HepG2 (cell line): Measurements from ENCODE around the gene NEAT1. TPM values are rescaled to one million over a fixed set of nuclear protein-coding genes. Genes with fewer than 3 reads are reported as not detected.

Source experiments
- ATAC-seq: fragments of 200-7000 bp; cut with Tn5 transposase; 3 replicates; pipeline ENCODE4 v1.9.1; 2020; ENCODE audit warnings: mild to moderate bottlenecking, moderate library complexity
- BruUV-seq: library from RNA; stranded (reverse); fragments of 400-500 nt; replicated peaks from 2 replicates; lab custom pipeline; 2021; lab: Mats Ljungman, UMichigan
- CTCF ChIA-PET: fragments of 300-600 bp; formaldehyde crosslinking; extraction: SDS; loops from one replicate; lab custom pipeline; 2021; ENCODE audit warnings: low total read pairs, inconsistent platforms, low intra/inter-chr PET ratio; lab: Yijun Ruan, JAX
- POLR2A ChIA-PET: fragments of 350-600 bp; sonication (Branson Sonifier 250); formaldehyde crosslinking; loops from one replicate; lab custom pipeline; 2020; ENCODE audit warnings: antibody characterized with exemption, inconsistent platforms; lab: Yijun Ruan, JAX
- DNase-seq: peaks from one replicate; pipeline ENCODE4 v3.0.0-alpha.2; 2015; ENCODE audit warnings: low spot score
- FAIRE-seq: peaks from 3 replicates; lab custom pipeline; 2011; peaks lifted over from hg19 to GRCh38; lab: Jason Lieb, UNC
- H2AFZ ChIP-seq: one replicate; pipeline ENCODE4 v1.6.1; 2011; ENCODE audit warnings: low read length, inconsistent platforms
- H3K27ac ChIP-seq: fragments of 300-600 bp; 3 replicates; pipeline ENCODE4 v1.8.0; 2011; ENCODE audit warnings: mixed run types, mild to moderate bottlenecking, mixed read lengths, low read length, inconsistent platforms; ENCODE audit not compliant: insufficient read depth; ENCODE audit errors: extremely low read length
- H3K27me3 ChIP-seq, 2 experiments: fragments of 200-600 bp in 1 of 2; 2 replicates in 1 of 2; 3 replicates in 1 of 2; pipeline versions ENCODE4 v1.6.0 to v1.8.0; 2011; ENCODE audit warnings: low read length in 2 of 2, mild to moderate bottlenecking in 2 of 2, moderate library complexity in 2 of 2, inconsistent platforms in 1 of 2; ENCODE audit not compliant: insufficient read depth in 2 of 2, control insufficient read depth in 1 of 2
- H3K36me3 ChIP-seq, 2 experiments: fragments of 200-600 bp in 1 of 2; replicated peaks in 1 of 2; 2 replicates in 1 of 2; 3 replicates in 1 of 2; pipeline versions ENCODE4 v1.5.1 to v1.8.0; 2011; ENCODE audit warnings: low read length in 2 of 2, inconsistent platforms in 1 of 2; ENCODE audit not compliant: insufficient read depth in 2 of 2, control insufficient read depth in 1 of 2
- H3K4me1 ChIP-seq: 2 replicates; pipeline ENCODE4 v1.5.1; 2012; ENCODE audit warnings: low read length, inconsistent platforms; ENCODE audit not compliant: insufficient read depth
- H3K4me2 ChIP-seq: 2 replicates; pipeline ENCODE4 v1.6.0; 2011; ENCODE audit warnings: low read depth, low read length, inconsistent platforms
- H3K4me3 ChIP-seq, 3 experiments: fragments of 200-600 bp in 1 of 3; sonication (generic), shearing (Covaris generic) in 1 of 3; replicated peaks in 1 of 3; 2 replicates each; pipeline ENCODE4 v1.5.1; 2011 to 2016; ENCODE audit warnings: low read length in 3 of 3, inconsistent platforms in 2 of 3, low read depth in 2 of 3, mild to moderate bottlenecking in 2 of 3, control low read depth in 1 of 3, mixed read lengths in 1 of 3; ENCODE audit not compliant: insufficient read depth in 1 of 3
- H3K79me2 ChIP-seq: one replicate; pipeline ENCODE4 v1.6.1; 2011; ENCODE audit warnings: low read length, inconsistent platforms; ENCODE audit not compliant: insufficient read depth
- H3K9ac ChIP-seq: 2 replicates; pipeline ENCODE4 v1.6.0; 2011; ENCODE audit warnings: mild to moderate bottlenecking, low read depth, low read length, inconsistent platforms; ENCODE audit not compliant: insufficient read depth
- H3K9me3 ChIP-seq: 2 replicates; pipeline ENCODE4 v1.5.1; 2012; ENCODE audit warnings: mild to moderate bottlenecking, low read length
- H4K20me1 ChIP-seq: 2 replicates; pipeline ENCODE4 v1.6.0; 2011; ENCODE audit warnings: inconsistent platforms, mild to moderate bottlenecking, low read length, moderate library complexity; ENCODE audit not compliant: insufficient read depth
- ESRRA ChIP-seq: sonication (generic); formaldehyde crosslinking; IDR thresholded peaks from 2 replicates; pipeline ENCODE4 v1.5.1; 2020; ENCODE audit warnings: mild to moderate bottlenecking, low read depth, missing genetic modification reagents
- GABPA ChIP-seq, 2 experiments: IDR thresholded peaks; 2 replicates each; pipeline ENCODE4 v1.6.1; 2011 to 2016; ENCODE audit warnings: low read depth in 2 of 2, low read length in 1 of 2, missing biosample characterization in 1 of 2, missing genetic modification characterization in 1 of 2
- HNF4G ChIP-seq, 2 experiments: sonication (generic) in 1 of 2; formaldehyde crosslinking in 1 of 2; IDR thresholded peaks; 2 replicates each; pipeline versions ENCODE4 v1.4.0 to v1.6.1; 2011 to 2020; ENCODE audit warnings: borderline replicate concordance in 2 of 2, low read depth in 2 of 2, mild to moderate bottlenecking in 2 of 2, low read length in 1 of 2, missing genetic modification reagents in 1 of 2, moderate library complexity in 1 of 2
- POLR2G ChIP-seq: fragments of 200-400 bp; formaldehyde crosslinking; IDR thresholded peaks from 2 replicates; pipeline ENCODE4 v1.6.1; 2018; ENCODE audit warnings: mild to moderate bottlenecking, low read depth, low read length, moderate library complexity
- SRSF1 ChIP-seq: fragments of 200-400 bp; formaldehyde crosslinking; optimal IDR thresholded peaks from 2 replicates; pipeline ENCODE3; 2017; ENCODE audit warnings: mild to moderate bottlenecking, low read depth, low read length, moderate library complexity
- ZMYM4 ChIP-seq: sonication (generic); formaldehyde crosslinking; IDR thresholded peaks from 2 replicates; pipeline ENCODE4 v1.8.1; 2023; ENCODE audit warnings: mild to moderate bottlenecking, missing genetic modification reagents
- ZNF224 ChIP-seq: sonication (generic); formaldehyde crosslinking; IDR thresholded peaks from 2 replicates; pipeline ENCODE4 v1.5.0; 2020; ENCODE audit warnings: mild to moderate bottlenecking, missing genetic modification reagents
- ZNF430 ChIP-seq: sonication (generic); formaldehyde crosslinking; IDR thresholded peaks from 2 replicates; pipeline ENCODE4 v1.9.0; 2021; ENCODE audit warnings: mild to moderate bottlenecking, missing genetic modification reagents
- ZNF510 ChIP-seq: sonication (generic); formaldehyde crosslinking; IDR thresholded peaks from 2 replicates; pipeline ENCODE4 v1.4.0; 2020; ENCODE audit warnings: low read depth, mild to moderate bottlenecking, missing genetic modification reagents
- ZNF780A ChIP-seq: sonication (generic); formaldehyde crosslinking; IDR thresholded peaks from 2 replicates; pipeline ENCODE4 v1.8.0; 2022; ENCODE audit warnings: mild to moderate bottlenecking, missing genetic modification reagents, moderate library complexity
- WGBS: methylation state at CpG from one replicate; pipeline ENCODE4 v1.1.6; 2017; ENCODE audit warnings: low lambda C conversion rate; 5-methylcytosine and 5-hydroxymethylcytosine counted together
- in situ Hi-C: cut with HindIII; loops from 2 replicates; pipeline ENCODE4 v1.10.0; 2017; ENCODE audit warnings: low pct_unique_long_range_greater_than_20kb; ENCODE audit not compliant: extremely low pct_ligation_motif_present
- intact Hi-C: fragments of 100-400 bp; cut with micrococcal nuclease; formaldehyde crosslinking; loops from one replicate; pipeline ENCODE4 v1.10.0; 2022; ENCODE audit not compliant: unreplicated experiment
- polyA plus RNA-seq, 8 experiments: library from polyadenylated mRNA; depleted of rRNA in 3 of 8; stranded (reverse) in 7 of 8; unstranded in 1 of 8; fragments of >200 nt; fragmentation: Illumina TruSeq in 4 of 8; extraction: Trizol in 4 of 8; gene quantifications; 2 replicates each; pipeline versions ENCODE4 v1.2.1 to v1.2.3, GENCODE V29; 2011 to 2016; ENCODE audit warnings: low read depth in 4 of 8, missing spikeins in 1 of 8, mixed read lengths in 1 of 8; ENCODE audit not compliant: insufficient read depth in 1 of 8
- total RNA-seq, 5 experiments: library from RNA; depleted of rRNA; stranded (reverse); fragments of >200 nt; fragmentation: Illumina TruSeq; extraction: Trizol; gene quantifications; 2 replicates each; pipeline ENCODE4 v1.2.3, GENCODE V29; 2016; ENCODE audit warnings: low read depth in 1 of 5
- TF ChIP-seq, protein P1 (sequence below): sonication (generic); formaldehyde crosslinking; IDR thresholded peaks from 2 replicates; pipeline ENCODE4 v1.5.1; 2020; ENCODE audit warnings: mild to moderate bottlenecking, missing genetic modification reagents
- TF ChIP-seq, protein P2 (sequence below): sonication (generic); formaldehyde crosslinking; IDR thresholded peaks from 2 replicates; pipeline ENCODE4 v1.5.0; 2020; ENCODE audit warnings: mild to moderate bottlenecking, missing genetic modification reagents
- TF ChIP-seq, protein P3 (sequence below): sonication (generic); formaldehyde crosslinking; IDR thresholded peaks from 2 replicates; pipeline ENCODE4 v1.5.0; 2020; ENCODE audit warnings: missing genetic modification reagents, mild to moderate bottlenecking, borderline replicate concordance

The NEAT1 gene
- total and polyA plus RNA-seq, 2 of the 13 experiments (the other 11 are each of a cell fraction or from before 2014, with no cell fraction given), result 20.5 to 41.2 TPM

DNA sequence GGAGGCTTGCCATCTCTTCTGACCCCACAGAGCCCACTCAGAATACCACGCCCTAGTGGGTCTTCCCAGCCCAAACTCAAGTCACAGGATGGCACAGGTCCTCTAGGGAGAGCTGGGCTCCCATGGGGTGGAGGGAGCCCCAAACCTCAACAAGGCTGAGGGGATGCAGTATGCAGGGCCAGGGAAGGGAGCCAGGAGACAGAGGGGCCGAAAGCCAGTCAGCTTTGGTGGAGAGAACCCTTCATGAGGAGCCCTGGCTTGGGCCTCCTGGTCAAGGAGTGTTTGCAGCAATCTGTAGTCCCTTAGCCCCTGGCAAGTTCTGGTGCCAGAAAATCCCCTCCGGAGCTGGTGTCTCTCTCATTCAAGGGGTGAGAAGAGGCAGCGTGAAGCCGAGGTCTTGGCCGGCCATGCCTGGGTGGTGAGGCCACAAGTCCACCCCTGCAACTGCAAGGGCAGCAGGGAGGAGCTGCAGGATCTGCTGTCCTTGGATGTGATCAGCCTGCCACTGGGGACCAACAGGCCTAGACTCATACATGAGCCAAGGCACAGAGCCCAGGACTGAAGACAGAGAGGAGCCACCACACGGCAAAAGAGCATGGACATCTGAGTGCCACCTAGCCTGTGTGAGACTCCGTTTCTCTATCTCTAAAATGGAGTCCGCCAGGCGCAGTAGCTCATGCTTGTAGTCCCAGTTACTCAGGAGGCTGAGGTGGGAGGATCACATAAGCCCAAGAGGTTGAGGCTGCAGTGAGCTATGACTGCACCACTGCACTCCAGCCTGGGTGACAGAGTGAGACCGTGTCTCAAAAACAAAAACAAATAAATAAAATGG lies 24.1 kb downstream of the NEAT1 start:
- H3K9ac ChIP-seq, result no peak overlapping the region
- FAIRE-seq (no peak), ATAC-seq (peak; percentile 7), DNase-seq (no peak)
- H3K4me2 ChIP-seq, result no peak overlapping the region
- no peak overlapping the region for H3K4me3 ChIP-seq
- peaks cover 53% of the 10 kb centered on the region for H3K4me1 ChIP-seq
- POLR2A ChIA-PET, result interaction anchor here (0.8 to 7.0 kb wide), 13 partner anchors 8 to 87 kb away, joined by 3 to 89 read pairs (median 4); partner anchors contain the start of genes MALAT1 and NEAT1
- no peaks in the 10 kb centered on the region for H3K79me2 ChIP-seq
- 79% methylated on average over 9 of the region's 11 CpGs for WGBS
- in situ Hi-C loops, result no loop called here
- H2AFZ ChIP-seq, result no peak overlapping the region
- no peaks in the 10 kb centered on the region for H3K9me3 ChIP-seq
- peaks cover 0 to 9% of the 10 kb centered on the region in 2 experiments; a peak in 2 of 5 replicates for H3K36me3 ChIP-seq
- H3K27ac ChIP-seq, result peak overlapping the region; percentile 12
- CTCF ChIA-PET, result no interaction called here
- intact Hi-C loops, result no loop called here
- H4K20me1 ChIP-seq, result peaks cover 49% of the 10 kb centered on the region
- no peaks in the 10 kb centered on the region for H3K27me3 ChIP-seq
- no TSS peak for BruUV-seq
- TF ChIP-seq ZNF780A (CRISPR knock-in tag), result no peak
- TF ChIP-seq ZMYM4 (CRISPR knock-in tag), result no peak
- no peak for TF ChIP-seq GABPA (IDR thresholded peaks at IDR 0.05; ENCODE audit: low read depth, low read length)
- no peak for TF ChIP-seq GABPA (CRISPR knock-in tag; IDR thresholded peaks at IDR 0.05; ENCODE audit: low read depth)
- no peak for TF ChIP-seq HNF4G (IDR thresholded peaks at IDR 0.05; ENCODE audit: borderline replicate concordance, low read depth, low read length)
- no peak for TF ChIP-seq HNF4G (CRISPR knock-in tag; IDR thresholded peaks at IDR 0.05; ENCODE audit: borderline replicate concordance, low read depth)
- TF ChIP-seq ZNF224, result no peak
- TF ChIP-seq, protein P1, sequence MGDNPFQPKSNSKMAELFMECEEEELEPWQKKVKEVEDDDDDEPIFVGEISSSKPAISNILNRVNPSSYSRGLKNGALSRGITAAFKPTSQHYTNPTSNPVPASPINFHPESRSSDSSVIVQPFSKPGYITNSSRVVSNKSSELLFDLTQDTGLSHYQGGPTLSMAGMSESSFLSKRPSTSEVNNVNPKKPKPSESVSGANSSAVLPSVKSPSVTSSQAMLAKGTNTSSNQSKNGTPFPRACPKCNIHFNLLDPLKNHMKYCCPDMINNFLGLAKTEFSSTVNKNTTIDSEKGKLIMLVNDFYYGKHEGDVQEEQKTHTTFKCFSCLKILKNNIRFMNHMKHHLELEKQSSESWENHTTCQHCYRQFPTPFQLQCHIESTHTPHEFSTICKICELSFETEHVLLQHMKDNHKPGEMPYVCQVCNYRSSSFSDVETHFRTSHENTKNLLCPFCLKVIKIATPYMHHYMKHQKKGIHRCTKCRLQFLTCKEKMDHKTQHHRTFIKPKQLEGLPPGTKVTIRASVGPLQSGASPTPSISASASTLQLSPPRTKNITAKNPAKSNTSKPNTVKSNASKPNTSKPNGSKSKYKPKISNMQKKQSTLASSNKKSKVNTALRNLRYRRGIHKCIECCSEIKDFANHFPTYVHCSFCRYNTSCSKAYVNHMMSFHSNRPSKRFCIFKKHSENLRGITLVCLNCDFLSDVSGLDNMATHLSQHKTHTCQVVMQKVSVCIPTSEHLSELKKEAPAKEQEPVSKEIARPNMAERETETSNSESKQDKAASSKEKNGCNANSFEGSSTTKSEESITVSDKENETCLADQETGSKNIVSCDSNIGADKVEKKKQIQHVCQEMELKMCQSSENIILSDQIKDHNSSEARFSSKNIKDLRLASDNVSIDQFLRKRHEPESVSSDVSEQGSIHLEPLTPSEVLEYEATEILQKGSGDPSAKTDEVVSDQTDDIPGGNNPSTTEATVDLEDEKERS (CRISPR knock-in tag), result 0 out of 2 replicates have a peak, but pooled peaks have one; percentile 39
- TF ChIP-seq ZNF510 (CRISPR knock-in tag), result no peak
- TF ChIP-seq ESRRA (CRISPR knock-in tag), result no peak
- TF ChIP-seq, protein P2, sequence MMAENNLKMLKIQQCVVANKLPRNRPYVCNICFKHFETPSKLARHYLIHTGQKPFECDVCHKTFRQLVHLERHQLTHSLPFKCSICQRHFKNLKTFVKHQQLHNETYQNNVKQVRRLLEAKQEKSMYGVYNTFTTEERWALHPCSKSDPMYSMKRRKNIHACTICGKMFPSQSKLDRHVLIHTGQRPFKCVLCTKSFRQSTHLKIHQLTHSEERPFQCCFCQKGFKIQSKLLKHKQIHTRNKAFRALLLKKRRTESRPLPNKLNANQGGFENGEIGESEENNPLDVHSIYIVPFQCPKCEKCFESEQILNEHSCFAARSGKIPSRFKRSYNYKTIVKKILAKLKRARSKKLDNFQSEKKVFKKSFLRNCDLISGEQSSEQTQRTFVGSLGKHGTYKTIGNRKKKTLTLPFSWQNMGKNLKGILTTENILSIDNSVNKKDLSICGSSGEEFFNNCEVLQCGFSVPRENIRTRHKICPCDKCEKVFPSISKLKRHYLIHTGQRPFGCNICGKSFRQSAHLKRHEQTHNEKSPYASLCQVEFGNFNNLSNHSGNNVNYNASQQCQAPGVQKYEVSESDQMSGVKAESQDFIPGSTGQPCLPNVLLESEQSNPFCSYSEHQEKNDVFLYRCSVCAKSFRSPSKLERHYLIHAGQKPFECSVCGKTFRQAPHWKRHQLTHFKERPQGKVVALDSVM (CRISPR knock-in tag), result peak; percentile 92
- TF ChIP-seq POLR2G, result peak; percentile 67
- TF ChIP-seq ZNF430 (CRISPR knock-in tag), result no peak
- peak; percentile 38 for TF ChIP-seq SRSF1
- TF ChIP-seq, protein P3, sequence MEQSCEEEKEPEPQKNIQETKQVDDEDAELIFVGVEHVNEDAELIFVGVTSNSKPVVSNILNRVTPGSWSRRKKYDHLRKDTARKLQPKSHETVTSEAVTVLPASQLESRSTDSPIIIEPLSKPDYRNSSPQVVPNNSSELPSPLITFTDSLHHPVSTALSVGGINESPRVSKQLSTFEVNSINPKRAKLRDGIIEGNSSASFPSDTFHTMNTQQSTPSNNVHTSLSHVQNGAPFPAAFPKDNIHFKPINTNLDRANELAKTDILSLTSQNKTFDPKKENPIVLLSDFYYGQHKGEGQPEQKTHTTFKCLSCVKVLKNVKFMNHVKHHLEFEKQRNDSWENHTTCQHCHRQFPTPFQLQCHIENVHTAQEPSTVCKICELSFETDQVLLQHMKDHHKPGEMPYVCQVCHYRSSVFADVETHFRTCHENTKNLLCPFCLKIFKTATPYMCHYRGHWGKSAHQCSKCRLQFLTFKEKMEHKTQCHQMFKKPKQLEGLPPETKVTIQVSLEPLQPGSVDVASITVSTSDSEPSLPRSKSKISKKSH (CRISPR knock-in tag), result no peak
